Measurements from ENCODE around the gene RNF151.

Gene RNF151

DNA sequence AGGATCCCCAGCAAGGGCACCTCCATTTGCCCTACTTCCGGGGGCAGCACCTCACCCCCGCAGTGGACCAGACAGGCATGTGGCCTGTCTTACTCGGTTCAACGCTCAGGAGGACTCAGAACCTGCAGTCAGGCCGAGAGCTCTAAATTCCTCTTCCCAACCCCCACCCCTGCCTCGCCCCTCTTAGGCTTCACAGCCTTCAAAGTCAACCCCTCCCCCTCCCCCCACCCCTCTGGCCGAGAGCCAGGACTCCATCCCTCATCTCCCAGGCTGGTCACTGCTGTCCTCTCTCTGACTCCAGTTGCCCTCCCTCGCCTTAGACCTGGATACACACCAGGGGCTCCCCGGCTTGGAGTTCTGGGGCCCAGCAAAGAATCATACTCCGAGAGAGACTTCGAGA lies 40.4 kb upstream of the RNF151 start:
- H3K79me2 ChIP-seq (ENCODE audit: control insufficient read depth, low read length), result no peaks in the 10 kb centered on the region
- H4K20me1 ChIP-seq (ENCODE audit: control insufficient read depth, insufficient read depth, low read depth, low read length), result no peaks in the 10 kb centered on the region
- TF ChIP-seq, protein P1, sequence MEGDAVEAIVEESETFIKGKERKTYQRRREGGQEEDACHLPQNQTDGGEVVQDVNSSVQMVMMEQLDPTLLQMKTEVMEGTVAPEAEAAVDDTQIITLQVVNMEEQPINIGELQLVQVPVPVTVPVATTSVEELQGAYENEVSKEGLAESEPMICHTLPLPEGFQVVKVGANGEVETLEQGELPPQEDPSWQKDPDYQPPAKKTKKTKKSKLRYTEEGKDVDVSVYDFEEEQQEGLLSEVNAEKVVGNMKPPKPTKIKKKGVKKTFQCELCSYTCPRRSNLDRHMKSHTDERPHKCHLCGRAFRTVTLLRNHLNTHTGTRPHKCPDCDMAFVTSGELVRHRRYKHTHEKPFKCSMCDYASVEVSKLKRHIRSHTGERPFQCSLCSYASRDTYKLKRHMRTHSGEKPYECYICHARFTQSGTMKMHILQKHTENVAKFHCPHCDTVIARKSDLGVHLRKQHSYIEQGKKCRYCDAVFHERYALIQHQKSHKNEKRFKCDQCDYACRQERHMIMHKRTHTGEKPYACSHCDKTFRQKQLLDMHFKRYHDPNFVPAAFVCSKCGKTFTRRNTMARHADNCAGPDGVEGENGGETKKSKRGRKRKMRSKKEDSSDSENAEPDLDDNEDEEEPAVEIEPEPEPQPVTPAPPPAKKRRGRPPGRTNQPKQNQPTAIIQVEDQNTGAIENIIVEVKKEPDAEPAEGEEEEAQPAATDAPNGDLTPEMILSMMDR (IDR thresholded peaks at IDR 0.05; ENCODE audit: low read depth, low read length, poor library complexity, severe bottlenecking), result no peak
- no peak for TF ChIP-seq EZH2phosphoT487 (IDR thresholded peaks at IDR 0.05; ENCODE audit: borderline replicate concordance, low read length)
- no peak overlapping the region for H3K27ac ChIP-seq (ENCODE audit: low read depth, low read length)
- 0 out of 2 replicates have a peak, but pooled peaks cover 2% of the 10 kb centered on the region for H3K27me3 ChIP-seq (ENCODE audit: control insufficient read depth, low read length)
- no peaks in the 10 kb centered on the region for H3K9me2 ChIP-seq (replicated peaks; ENCODE audit: control insufficient read depth, low read length)
- peaks cover 8% of the 10 kb centered on the region for H3K4me1 ChIP-seq (ENCODE audit: control insufficient read depth, low read length)
- no peak overlapping the region for H3K4me2 ChIP-seq (ENCODE audit: low read length)
- H3K36me3 ChIP-seq (ENCODE audit: control insufficient read depth, low read length), result no peaks in the 10 kb centered on the region
- H3K9me3 ChIP-seq (ENCODE audit: control insufficient read depth, insufficient read depth, low read length), result no peaks in the 10 kb centered on the region
- no peak overlapping the region for H3K4me3 ChIP-seq (ENCODE audit: low read length)
- no peaks in the 10 kb centered on the region for H3F3A ChIP-seq (ENCODE audit: control insufficient read depth, insufficient read depth)

GRCh38 chr16:1929105-1929504 lies 37.6 kb upstream of the RNF151 start:
- Histone ChIP-seq H3K9me3 (ENCODE audit: control insufficient read depth, insufficient read depth, low read length) (no peaks in the 10 kb centered on the region), H3K9me2 (replicated peaks; ENCODE audit: control insufficient read depth, low read length) (no peaks in the 10 kb centered on the region), H3K4me1 (ENCODE audit: control insufficient read depth, low read length) (peaks cover 8% of the 10 kb centered on the region), H4K20me1 (ENCODE audit: control insufficient read depth, insufficient read depth, low read depth, low read length) (no peaks in the 10 kb centered on the region), H3K36me3 (ENCODE audit: control insufficient read depth, low read length) (no peaks in the 10 kb centered on the region), H3K79me2 (ENCODE audit: control insufficient read depth, low read length) (no peaks in the 10 kb centered on the region), H3K4me2 (ENCODE audit: low read length) (peak overlapping the region; percentile 67), H3K27me3 (ENCODE audit: control insufficient read depth, low read length) (0 out of 2 replicates have a peak, but pooled peaks cover 2% of the 10 kb centered on the region), H3F3A (ENCODE audit: control insufficient read depth, insufficient read depth) (no peaks in the 10 kb centered on the region), H3K27ac (ENCODE audit: low read depth, low read length) (no peak overlapping the region), H3K4me3 (ENCODE audit: low read length) (peak overlapping the region; percentile 67)
- TF ChIP-seq, protein P1 (IDR thresholded peaks at IDR 0.05; ENCODE audit: low read depth, low read length, poor library complexity, severe bottlenecking), result no peak

DNA sequence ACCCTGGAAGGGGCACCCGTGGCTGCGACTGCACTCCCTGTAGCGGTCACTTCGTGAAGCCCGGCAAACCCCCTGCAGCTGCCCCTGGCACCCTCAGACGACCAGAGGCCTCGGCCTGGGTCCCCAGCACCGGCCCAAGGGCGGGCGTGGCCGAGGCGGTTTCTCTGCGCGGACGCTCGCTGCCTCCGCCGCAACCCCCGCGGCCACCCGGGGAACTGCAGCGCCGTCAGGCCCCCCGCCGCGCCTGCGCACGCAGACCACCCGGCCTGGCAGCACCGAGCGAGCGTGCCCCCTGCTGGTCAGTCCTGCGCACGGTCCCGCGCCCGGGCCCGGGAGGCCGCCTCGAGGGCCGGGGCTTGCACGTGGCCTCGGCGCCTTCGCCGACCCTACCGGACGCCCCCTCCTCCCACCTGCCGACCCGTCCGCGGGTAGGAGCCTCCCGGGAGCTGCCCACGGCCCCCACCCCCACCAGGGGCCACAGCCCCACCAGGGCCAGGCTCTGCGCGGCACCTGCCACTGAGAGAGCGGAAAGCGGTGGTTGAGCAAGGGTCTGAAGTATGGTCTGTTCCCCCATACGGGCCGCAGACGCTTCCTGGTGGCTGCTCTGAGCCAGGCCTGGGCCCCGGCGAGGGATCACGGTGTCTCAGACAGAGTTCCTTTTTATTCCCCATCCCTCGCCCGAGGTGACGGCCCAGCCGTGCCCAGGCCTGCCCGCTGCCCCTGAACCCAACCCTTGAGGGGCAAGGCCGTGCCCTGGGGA lies 36.9 kb upstream of the RNF151 start:
- no peak overlapping the region for H3K27ac ChIP-seq (ENCODE audit: low read depth, low read length)
- no peaks in the 10 kb centered on the region for H3K9me3 ChIP-seq (ENCODE audit: control insufficient read depth, insufficient read depth, low read length)
- H3K4me3 ChIP-seq (ENCODE audit: low read length), result peak overlapping the region; percentile 67
- no peaks in the 10 kb centered on the region for H4K20me1 ChIP-seq (ENCODE audit: control insufficient read depth, insufficient read depth, low read depth, low read length)
- 0 out of 2 replicates have a peak, but pooled peaks cover 2% of the 10 kb centered on the region for H3K27me3 ChIP-seq (ENCODE audit: control insufficient read depth, low read length)
- H3K36me3 ChIP-seq (ENCODE audit: control insufficient read depth, low read length), result no peaks in the 10 kb centered on the region
- H3F3A ChIP-seq (ENCODE audit: control insufficient read depth, insufficient read depth), result no peaks in the 10 kb centered on the region
- peak overlapping the region; percentile 67 for H3K4me2 ChIP-seq (ENCODE audit: low read length)
- TF ChIP-seq EZH2phosphoT487 (IDR thresholded peaks at IDR 0.05; ENCODE audit: borderline replicate concordance, low read length), result no peak
- TF ChIP-seq, protein P1 (IDR thresholded peaks at IDR 0.05; ENCODE audit: low read depth, low read length, poor library complexity, severe bottlenecking), result peak; percentile 89
- no peaks in the 10 kb centered on the region for H3K79me2 ChIP-seq (ENCODE audit: control insufficient read depth, low read length)
- no peaks in the 10 kb centered on the region for H3K9me2 ChIP-seq (replicated peaks; ENCODE audit: control insufficient read depth, low read length)
- peaks cover 8% of the 10 kb centered on the region for H3K4me1 ChIP-seq (ENCODE audit: control insufficient read depth, low read length)

Data from DOHH2 (cell line).